Astrocyte of the spinal cord (primary cell): Measurements from ENCODE around the gene RTL1.

Experiments
- DNase-seq: peaks from one replicate; pipeline ENCODE4 v3.0.0; 2011; ENCODE audit warnings: low read depth, low spot score
- H3K4me3 ChIP-seq: 2 replicates; pipeline ENCODE4 v1.5.1; 2011; ENCODE audit warnings: low read depth, mild to moderate bottlenecking, low read length, moderate library complexity
- in situ Hi-C: cut with HindIII; loops from 2 replicates; pipeline ENCODE4 v1.10.0; 2017; ENCODE audit warnings: low sequenced_read_pairs
- TF ChIP-seq, protein P1 (sequence below): IDR thresholded peaks from 2 replicates; pipeline ENCODE4 v1.5.1; 2012; ENCODE audit warnings: low read depth, mild to moderate bottlenecking, low read length, inconsistent platforms

RTL1 gene

DNA sequence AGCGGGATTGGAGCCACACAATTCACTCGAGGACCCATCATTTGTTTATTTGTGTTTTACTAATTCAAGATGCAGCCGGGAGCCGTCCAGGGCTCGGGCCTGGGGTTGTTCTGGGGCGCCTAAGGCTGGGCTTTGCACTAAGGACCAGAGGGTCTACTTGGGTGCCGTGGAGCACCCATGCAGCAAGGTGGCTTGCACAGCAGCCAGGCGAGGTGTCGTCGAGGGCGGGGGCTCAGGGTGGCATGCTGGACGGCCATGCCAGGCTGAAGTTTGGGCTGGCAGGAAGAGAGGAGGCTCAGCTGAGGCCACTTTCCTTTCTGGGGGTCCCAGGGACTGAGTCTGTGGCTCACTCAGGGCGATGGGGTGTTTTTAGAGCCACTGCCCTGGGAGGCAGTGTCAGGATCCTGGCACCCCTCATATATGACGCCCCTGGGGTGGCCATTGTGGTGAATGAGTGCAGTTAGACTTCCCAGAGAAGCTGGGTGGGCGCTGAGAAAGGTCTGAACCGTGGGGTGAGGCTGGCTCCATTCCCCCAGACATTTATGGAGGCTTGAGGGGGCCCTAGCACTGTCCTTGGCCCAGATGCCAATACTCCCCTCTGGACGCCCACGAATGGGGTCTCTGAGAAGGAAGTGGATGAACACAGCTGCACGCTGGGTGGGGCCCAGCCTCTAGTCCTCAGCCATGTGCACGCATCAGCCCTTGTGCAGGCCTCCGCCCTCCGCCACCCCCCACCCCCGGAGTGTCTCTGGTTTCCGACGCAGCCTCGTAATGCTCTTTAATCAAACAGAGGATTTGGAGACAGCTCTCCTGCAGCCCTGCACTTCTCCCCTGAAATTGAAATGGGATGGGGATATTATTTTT lies 66.3 kb downstream of the RTL1 start:
- in situ Hi-C loops = no loop called here
- H3K4me3 ChIP-seq = no peak overlapping the region
- TF ChIP-seq, protein P1, sequence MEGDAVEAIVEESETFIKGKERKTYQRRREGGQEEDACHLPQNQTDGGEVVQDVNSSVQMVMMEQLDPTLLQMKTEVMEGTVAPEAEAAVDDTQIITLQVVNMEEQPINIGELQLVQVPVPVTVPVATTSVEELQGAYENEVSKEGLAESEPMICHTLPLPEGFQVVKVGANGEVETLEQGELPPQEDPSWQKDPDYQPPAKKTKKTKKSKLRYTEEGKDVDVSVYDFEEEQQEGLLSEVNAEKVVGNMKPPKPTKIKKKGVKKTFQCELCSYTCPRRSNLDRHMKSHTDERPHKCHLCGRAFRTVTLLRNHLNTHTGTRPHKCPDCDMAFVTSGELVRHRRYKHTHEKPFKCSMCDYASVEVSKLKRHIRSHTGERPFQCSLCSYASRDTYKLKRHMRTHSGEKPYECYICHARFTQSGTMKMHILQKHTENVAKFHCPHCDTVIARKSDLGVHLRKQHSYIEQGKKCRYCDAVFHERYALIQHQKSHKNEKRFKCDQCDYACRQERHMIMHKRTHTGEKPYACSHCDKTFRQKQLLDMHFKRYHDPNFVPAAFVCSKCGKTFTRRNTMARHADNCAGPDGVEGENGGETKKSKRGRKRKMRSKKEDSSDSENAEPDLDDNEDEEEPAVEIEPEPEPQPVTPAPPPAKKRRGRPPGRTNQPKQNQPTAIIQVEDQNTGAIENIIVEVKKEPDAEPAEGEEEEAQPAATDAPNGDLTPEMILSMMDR = no peak
- DNase-seq = no peak

DNA sequence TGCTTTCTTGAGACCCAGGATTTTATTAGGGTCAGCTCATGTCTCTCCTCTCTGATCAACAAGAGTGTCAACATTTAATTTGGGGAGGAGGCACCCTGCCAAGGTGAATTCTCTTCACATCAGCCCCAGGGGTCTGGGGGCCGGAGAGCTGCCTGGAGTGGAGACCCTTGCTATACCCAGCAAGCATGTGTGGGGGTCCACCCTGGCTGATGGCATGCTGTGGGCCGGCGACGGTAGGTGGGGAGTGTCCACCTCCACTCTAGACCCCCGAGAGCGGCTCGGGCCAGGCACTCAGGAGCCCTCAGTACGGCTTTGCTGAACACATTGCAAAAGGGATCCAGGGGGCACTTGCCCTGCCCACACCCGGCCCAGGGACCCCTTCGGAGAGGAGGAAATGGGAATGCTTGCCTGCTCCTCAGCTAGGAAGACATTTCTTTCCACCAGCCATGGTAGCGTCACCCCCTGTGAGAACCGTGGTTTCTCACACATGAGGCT lies 67.2 kb downstream of the RTL1 start:
- in situ Hi-C loops = no loop called here
- H3K4me3 ChIP-seq = no peak overlapping the region
- TF ChIP-seq, protein P1 = no peak
- no peak for DNase-seq

DNA sequence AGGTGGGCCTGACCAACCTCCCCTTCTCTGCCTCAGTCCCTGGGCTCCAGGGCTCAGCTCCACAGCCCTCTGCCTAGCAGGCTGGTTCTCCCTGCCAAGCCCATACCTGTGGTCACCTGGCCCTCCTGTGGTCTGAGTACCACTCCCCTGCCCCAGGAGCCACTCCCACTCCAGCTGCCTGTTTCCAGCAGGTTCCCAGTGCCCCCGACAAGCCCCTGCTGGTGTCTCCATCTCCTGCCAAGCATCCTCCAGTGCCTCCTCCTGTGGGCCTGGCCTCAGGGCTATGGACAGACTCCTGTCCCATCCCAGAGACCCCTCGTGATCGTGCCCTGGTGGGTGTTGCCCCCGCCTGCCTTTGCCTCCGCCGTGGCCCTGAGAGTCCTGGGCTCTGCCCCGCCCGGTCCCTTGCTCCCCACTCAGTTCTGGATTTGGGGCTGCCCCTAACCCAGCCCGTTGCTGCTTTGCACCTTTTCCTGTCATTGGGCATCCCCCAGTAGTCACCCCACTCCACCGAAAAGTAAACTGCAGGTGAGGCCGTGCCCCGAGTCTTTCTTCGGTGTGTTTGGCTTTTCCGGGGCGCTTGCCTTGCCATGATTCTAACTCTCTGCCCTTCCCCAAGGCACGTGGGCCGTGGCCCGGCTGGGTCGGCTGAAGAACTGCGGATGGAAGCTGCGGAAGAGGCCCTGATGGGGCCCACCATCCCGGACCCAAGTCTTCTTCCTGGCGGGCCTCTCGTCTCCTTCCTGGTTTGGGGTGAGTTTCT lies 67.8 kb downstream of the RTL1 start:
- DNase-seq = no peak
- in situ Hi-C loops = no loop called here
- H3K4me3 ChIP-seq = no peak overlapping the region
- TF ChIP-seq, protein P1 = no peak

DNA sequence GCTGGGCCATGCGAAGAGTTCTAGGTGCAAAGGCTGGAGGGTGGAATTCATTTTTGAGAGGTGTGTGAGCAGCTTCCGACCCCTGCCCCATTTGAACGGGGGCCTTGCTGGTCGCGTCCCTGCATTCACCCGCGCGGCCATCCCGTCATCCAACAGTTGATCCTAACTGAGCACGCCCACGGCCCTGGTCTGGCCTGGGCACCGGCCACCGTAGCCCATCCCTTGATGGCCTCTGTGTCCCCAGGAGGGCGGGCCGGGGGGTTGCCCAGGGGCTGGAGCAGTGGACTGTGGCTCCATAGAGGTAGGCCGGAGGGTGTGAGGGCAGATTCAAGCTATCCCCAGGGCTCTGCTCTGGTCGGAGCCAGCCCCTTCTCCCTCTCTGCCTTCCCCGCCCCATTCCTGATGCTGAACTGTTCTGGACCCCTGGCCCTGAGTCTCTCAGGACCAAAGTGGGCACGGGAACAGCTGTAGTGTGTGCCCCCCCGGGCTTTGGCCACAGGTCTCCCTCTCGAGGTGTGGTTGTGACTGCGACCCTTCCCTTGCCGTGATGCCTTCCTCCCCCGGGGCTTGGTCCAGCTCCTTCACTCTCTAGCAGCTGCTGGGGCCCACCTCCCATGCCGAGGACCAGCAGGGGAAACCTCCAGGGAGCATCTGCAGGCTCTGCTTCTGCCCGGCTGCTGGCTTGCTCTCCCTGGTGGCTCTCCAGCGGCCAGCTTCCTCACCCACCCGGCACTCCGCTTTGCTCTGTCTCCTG lies 68.6 kb downstream of the RTL1 start:
- no peak for DNase-seq
- in situ Hi-C loops = no loop called here

DNA sequence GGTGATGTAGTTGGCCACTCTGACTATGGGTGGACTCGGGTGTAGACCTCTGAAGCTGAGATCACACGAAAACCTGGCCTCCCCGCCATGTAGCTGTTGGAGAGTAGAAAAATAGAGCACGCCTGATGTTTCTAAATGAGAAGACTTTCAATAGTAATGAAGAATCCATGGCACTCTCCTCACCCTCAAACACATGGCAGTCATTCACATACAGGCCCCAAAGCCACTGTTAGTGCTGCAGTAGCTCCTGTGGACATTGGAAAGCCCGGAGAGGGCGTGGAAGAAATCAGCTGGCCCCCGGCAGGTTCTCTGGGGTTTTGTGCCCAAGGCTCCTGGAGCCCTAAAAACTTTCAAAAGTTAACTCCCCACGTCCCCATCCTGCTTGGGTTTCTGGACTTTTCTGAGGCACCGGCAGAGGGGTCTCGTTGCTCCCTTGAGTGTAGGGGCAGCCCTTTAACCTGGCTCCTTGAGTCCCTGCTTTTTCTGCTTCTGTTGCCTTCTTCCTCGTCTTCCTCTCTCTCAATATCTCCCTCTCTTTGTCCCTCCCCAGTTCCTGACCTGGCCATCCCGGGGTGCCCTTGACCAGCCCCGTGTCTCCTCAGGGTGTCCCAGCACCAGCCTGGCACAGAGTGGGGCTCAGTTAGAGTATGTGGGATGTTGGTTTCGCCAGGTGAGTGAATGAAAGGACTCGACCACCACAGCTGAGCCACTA lies 69.3 kb downstream of the RTL1 start:
- no peak overlapping the region for H3K4me3 ChIP-seq
- no peak for DNase-seq
- TF ChIP-seq, protein P1 = no peak
- in situ Hi-C loops = no loop called here

More for the DNA sequence above, 68.6 kb downstream of the RTL1 start:
- no peak overlapping the region for H3K4me3 ChIP-seq
- TF ChIP-seq, protein P1 = no peak
